Activated CD4-positive, alpha-beta T cell treated with anti-CD3 and anti-CD28 coated beads, Interleukin-2, amount 50 U/mL, for 4 hours (primary cell): ENCODE data around the gene GATAD1.
"Not testable (repeated sequence)": the region's sequence is repeated elsewhere in the genome, so short reads cannot be mapped to it uniquely, and the experiment has no call there.

Source experiments
- DNase-seq, 2 experiments: peaks; one replicate each; pipeline ENCODE4 v3.0.0-alpha.2; 2020

GATAD1 gene

GRCh38 chr7:92437956-92438491 lies 9.3 kb upstream of the GATAD1 start:
- no peak for DNase-seq

- not testable (repeated sequence) for DNase-seq
Observed at GRCh38 chr7:92442720-92443119, 4.6 kb upstream of the GATAD1 start.

- DNase-seq = no peak
Observed at GRCh38 chr7:92446869-92447344, 375 bp upstream of the GATAD1 start.

- peak; percentile 53 to 58 for DNase-seq
Observed at GRCh38 chr7:92448205-92448747, 994 bp downstream of the GATAD1 start.

GRCh38 chr7:92451645-92452044 lies 4.4 kb downstream of the GATAD1 start:
- no peak for DNase-seq

GRCh38 chr7:92456236-92456635 lies 9.0 kb downstream of the GATAD1 start:
- no peak for DNase-seq

- DNase-seq = no peak
Observed at GRCh38 chr7:92460109-92460508, 12.8 kb downstream of the GATAD1 start.

- DNase-seq = no peak
Observed at GRCh38 chr7:92460510-92460909, 13.2 kb downstream of the GATAD1 start.

GRCh38 chr7:92461027-92462003 lies 14.0 kb downstream of the GATAD1 start:
- peak; percentile 1 to 7 for DNase-seq

- no peak for DNase-seq
Observed at GRCh38 chr7:92462560-92462959, 15.3 kb downstream of the GATAD1 start.

GRCh38 chr7:92464515-92464914 lies 17.2 kb downstream of the GATAD1 start:
- DNase-seq = no peak

GRCh38 chr7:92466682-92467081 lies 19.4 kb downstream of the GATAD1 start:
- no peak for DNase-seq

- DNase-seq = not testable (repeated sequence)
Observed at GRCh38 chr7:92468589-92468988, 21.3 kb downstream of the GATAD1 start.

- not testable (repeated sequence) for DNase-seq
Observed at GRCh38 chr7:92473989-92474388, 26.7 kb downstream of the GATAD1 start.

- not testable (repeated sequence) for DNase-seq
Observed at GRCh38 chr7:92475261-92475770, 28.0 kb downstream of the GATAD1 start.

GRCh38 chr7:92475851-92476590 lies 28.7 kb downstream of the GATAD1 start:
- DNase-seq = not testable (repeated sequence)

GRCh38 chr7:92477681-92478080 lies 30.4 kb downstream of the GATAD1 start, which contains the start of gene ERVW-1:
TSS of gene ERVW-1 (minus strand) at chr7:92477946. CDS start at chr7:92470381, 7,565 bp downstream.
- not testable (repeated sequence) for DNase-seq

GRCh38 chr7:92478095-92478494 lies 30.8 kb downstream of the GATAD1 start:
- no peak for DNase-seq

GRCh38 chr7:92478711-92479110 lies 31.4 kb downstream of the GATAD1 start:
- DNase-seq = no peak

GRCh38 chr7:92479146-92479545 lies 31.9 kb downstream of the GATAD1 start:
- not testable (repeated sequence) for DNase-seq

GRCh38 chr7:92483624-92484023 lies 36.3 kb downstream of the GATAD1 start:
- not testable (repeated sequence) for DNase-seq

GRCh38 chr7:92484226-92484625 lies 36.9 kb downstream of the GATAD1 start:
- DNase-seq = not testable (repeated sequence)
